SK-N-MC (cell line): ENCODE results near the gene SLC23A3.

Experiments
- DNase-seq: peaks from one replicate; pipeline ENCODE4 v3.0.0-alpha.2; 2011; ENCODE audit warnings: low read depth, low spot score
- H3K27ac ChIP-seq: fragments of 200-600 bp; sonication (generic); 2 replicates; pipeline ENCODE4 v1.5.1; 2016; ENCODE audit warnings: mixed run types
- H3K36me3 ChIP-seq: fragments of 200-600 bp; sonication (generic); 2 replicates; pipeline ENCODE4 v1.6.1; 2017; ENCODE audit warnings: antibody characterized with exemption, low read length, mixed read lengths; ENCODE audit not compliant: insufficient read depth
- H3K4me3 ChIP-seq: fragments of 200-600 bp; sonication (generic); 2 replicates; pipeline ENCODE4 v1.5.1; 2016
- H3K9ac ChIP-seq: fragments of 200-600 bp; sonication (generic); 2 replicates; pipeline ENCODE4 v1.8.0; 2017; ENCODE audit warnings: mixed run types, mixed read lengths; ENCODE audit not compliant: insufficient read length
- H3K9me3 ChIP-seq: fragments of 200-600 bp; sonication (generic); 2 replicates; pipeline ENCODE4 v1.6.1; 2017; ENCODE audit warnings: low read depth, mild to moderate bottlenecking, antibody characterized with exemption, low read length, moderate library complexity, mixed read lengths
- EZH2 ChIP-seq: fragments of 200-600 bp; sonication (generic); IDR thresholded peaks from one replicate; pipeline ENCODE4 v1.6.1; 2017; ENCODE audit warnings: antibody characterized with exemption
- FOXP2 ChIP-seq: optimal IDR thresholded peaks from 2 replicates; pipeline ENCODE3; 2011; ENCODE audit warnings: mild to moderate bottlenecking, moderate library complexity; ENCODE audit not compliant: insufficient read depth; ENCODE audit errors: extremely low read length, control extremely low read depth
- POLR2AphosphoS5 ChIP-seq: IDR thresholded peaks from 2 replicates; pipeline ENCODE4 v1.6.1; 2012; ENCODE audit warnings: mild to moderate bottlenecking, low read depth, low read length, borderline replicate concordance

The SLC23A3 gene

DNA sequence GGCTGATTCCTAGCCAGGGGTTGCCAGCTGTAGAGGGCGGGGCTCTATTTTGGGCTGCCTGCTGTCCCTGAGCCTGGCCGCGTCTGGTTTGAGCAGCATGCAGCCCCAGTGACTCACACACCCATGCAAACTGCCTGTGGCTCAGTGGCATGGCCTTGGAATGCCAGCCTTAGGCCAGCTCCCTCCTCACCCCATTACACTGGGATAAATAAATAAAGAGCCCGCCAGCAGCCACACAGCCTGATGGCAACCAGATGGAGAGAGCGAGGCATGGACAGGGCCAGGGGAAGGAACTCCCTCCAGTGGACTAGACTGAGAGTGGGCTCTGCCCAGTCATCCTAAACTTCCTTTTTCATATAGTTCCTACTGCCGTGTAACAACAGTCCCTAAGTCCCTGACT is 27.5 kb downstream of the SLC23A3 start:
- Histone ChIP-seq H3K27ac (no peak overlapping the region), H3K9ac (no peak overlapping the region), H3K9me3 (no peaks in the 10 kb centered on the region), H3K36me3 (no peaks in the 10 kb centered on the region; the same call in 1 of the 2 replicates), H3K4me3 (no peak overlapping the region)
- DNase-seq = no peak
- TF ChIP-seq EZH2 = no peak

DNA sequence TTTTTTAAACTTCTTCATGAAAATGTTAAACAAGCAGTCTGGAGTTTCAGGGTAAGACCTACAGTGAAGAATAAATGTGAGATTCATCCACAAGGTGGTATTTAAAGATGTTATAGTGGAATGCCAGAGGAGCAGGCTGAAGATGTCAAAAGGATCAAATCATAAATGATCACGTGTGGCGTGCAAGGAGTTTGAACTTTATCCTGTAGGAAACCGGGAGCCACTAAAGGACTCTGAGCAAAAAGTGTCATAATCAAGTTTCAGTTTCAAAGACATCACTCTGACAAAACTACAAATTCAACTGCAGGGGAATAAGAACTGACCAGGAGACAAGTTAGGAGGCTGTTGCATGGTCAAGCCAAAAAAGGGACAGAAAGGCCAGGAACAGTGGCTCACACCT is 29.1 kb downstream of the SLC23A3 start:
- no peak overlapping the region for H3K4me3 ChIP-seq
- no peak overlapping the region for H3K27ac ChIP-seq
- H3K9ac ChIP-seq = no peak overlapping the region
- no peak for DNase-seq
- no peak for TF ChIP-seq FOXP2
- no peak for TF ChIP-seq EZH2
- no peak for TF ChIP-seq POLR2AphosphoS5
- no peaks in the 10 kb centered on the region; the same call in 1 of the 2 replicates for H3K36me3 ChIP-seq
- no peaks in the 10 kb centered on the region for H3K9me3 ChIP-seq

DNA sequence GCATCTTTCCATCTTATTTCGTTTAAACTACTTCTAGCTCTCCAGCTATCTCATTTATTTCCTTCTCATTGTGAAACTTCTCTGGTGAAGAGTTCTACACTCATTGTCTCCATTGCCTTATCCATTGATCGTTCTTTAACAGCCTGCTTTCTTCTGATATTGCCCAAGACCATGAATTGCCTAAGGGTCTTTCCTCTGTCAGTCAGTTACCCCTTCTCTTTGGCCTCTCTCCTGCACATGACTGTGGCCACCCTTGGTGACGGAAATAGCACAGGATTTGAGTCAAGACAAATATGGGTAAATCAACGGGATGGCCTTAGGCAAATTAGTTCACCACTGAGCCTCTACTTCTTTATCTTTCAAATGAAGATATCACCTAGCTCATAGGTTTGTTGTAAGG is 35.9 kb downstream of the SLC23A3 start:
- Histone ChIP-seq H3K36me3 (no peaks in the 10 kb centered on the region), H3K4me3 (no peak overlapping the region), H3K27ac (no peak overlapping the region), H3K9ac (no peak overlapping the region), H3K9me3 (no peaks in the 10 kb centered on the region)
- TF ChIP-seq FOXP2 (no peak), POLR2AphosphoS5 (no peak), EZH2 (no peak)
- no peak for DNase-seq

DNA sequence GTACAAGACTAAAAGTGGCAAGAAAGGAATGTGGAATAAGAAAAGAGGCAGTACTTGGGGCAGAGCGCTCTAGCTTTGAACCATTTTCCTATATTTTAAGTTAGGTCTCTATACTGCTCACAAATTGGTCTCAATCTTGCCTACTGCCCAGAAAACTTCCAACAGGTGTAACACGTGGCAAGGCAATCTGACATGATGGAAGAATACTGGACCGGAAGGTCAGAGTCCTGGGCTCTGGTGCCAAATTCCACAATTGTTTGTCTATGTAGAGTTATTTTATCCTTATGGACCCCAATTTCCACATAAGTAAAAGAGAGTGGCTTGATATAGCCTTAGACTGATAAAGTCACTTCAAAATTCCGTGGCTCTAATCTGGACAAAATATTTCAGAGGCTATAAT is 38.1 kb downstream of the SLC23A3 start:
- Histone ChIP-seq H3K9ac (no peak overlapping the region), H3K27ac (no peak overlapping the region), H3K4me3 (no peak overlapping the region), H3K36me3 (no peaks in the 10 kb centered on the region), H3K9me3 (no peaks in the 10 kb centered on the region)
- no peak for TF ChIP-seq POLR2AphosphoS5
- no peak for TF ChIP-seq EZH2
- no peak for DNase-seq

DNA sequence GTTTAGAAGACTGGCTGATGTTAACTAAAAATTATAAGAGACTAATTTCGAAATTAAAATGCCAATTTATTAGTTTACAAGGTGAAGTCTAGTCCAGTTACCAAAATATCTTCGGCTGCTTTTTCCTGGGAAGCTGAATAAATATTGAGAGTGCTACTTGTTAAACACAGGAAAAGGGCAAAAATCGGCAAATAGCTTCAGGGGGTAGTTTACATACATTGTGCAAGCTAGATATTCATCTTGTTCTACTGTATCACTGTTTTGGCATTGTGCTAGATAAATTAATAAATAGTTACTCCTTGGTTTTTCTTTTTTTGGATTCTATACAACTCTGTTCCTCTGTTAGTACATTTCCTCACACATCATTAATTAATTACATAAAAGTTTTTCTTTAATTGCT is 38.5 kb downstream of the SLC23A3 start:
- DNase-seq = peak; percentile 24
- Histone ChIP-seq H3K9ac (no peak overlapping the region), H3K27ac (no peak overlapping the region), H3K36me3 (no peaks in the 10 kb centered on the region), H3K4me3 (no peak overlapping the region), H3K9me3 (no peaks in the 10 kb centered on the region)
- TF ChIP-seq FOXP2 (no peak), POLR2AphosphoS5 (no peak), EZH2 (no peak)

DNA sequence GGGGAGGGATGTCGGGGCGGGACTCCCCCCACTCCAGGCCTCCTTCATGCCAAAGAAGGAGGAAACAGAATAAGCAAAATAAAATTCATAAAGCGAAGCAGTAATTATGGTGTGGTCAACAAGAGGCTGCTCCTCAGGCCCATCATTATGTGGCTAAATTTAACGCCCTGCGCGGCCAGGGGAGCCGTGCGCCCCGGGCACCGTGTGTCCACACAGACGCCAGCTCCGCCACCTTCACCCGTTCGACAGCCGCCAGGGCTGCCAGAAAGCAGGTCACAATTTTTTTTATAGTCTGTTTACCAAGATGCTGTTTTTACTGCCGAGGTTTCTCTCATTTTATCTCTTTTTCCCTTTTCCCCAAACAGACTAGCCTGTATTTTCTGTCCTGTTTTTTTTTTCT is 40.2 kb downstream of the SLC23A3 start:
- TF ChIP-seq FOXP2 (no peak), EZH2 (no peak), POLR2AphosphoS5 (no peak)
- Histone ChIP-seq H3K27ac (no peak overlapping the region), H3K9ac (no peak overlapping the region), H3K4me3 (no peak overlapping the region), H3K36me3 (no peaks in the 10 kb centered on the region), H3K9me3 (no peaks in the 10 kb centered on the region)
- no peak for DNase-seq

DNA sequence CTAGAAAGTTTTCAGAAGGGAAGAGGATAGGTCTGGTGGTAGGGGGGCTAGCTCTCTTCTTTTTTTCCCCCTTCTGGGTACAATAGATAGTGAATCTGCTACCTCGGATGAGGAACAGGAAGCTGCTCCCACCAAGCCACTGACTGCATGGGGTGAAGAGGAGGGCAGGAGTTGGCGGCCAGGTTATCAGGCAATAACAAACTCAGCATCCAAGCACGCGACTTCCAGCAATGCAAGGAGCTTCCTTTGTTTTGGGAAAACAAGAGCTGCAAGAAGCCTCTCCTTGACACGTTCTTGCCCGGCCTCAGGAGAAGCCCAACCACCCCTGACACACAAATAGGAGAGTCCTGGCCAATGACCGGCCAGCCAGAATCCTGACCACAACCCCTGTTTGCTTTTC is 41.4 kb downstream of the SLC23A3 start:
- no peak overlapping the region for H3K9ac ChIP-seq
- no peaks in the 10 kb centered on the region for H3K36me3 ChIP-seq

DNA sequence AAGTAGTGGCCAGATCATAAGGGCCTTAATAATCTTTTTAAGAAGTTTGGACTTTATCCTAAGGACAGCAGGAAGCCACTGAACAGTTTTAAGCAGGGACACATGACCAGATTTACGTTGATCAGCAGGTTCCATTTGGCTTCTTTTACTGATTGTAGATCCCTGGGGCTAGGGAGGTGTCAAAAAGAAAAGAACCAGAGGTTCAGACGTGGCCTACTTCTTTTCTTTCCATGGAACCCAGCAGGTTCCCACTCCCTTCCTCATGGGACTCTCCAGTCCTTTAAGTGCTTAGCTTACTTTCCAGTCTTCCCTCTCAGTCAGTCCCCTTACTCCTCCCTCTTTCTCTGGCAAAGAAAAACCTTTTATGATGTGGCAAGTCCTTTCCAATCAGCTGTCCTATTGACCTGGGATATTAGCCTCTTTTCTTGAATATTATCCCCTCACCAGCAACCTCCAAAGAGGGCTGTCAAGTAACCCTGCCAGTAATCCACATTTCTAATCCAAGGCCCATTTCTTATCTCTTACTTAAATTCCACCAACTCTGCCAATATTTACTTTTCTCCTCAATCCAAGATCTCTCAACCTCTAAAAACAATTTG is 42.7 kb downstream of the SLC23A3 start:
- Histone ChIP-seq H3K9me3 (no peaks in the 10 kb centered on the region), H3K36me3 (no peaks in the 10 kb centered on the region), H3K27ac (no peak overlapping the region), H3K4me3 (no peak overlapping the region), H3K9ac (no peak overlapping the region)
- TF ChIP-seq POLR2AphosphoS5 = no peak
- TF ChIP-seq FOXP2 = no peak
- no peak for TF ChIP-seq EZH2
- no peak for DNase-seq

More for the DNA sequence above, 41.4 kb downstream of the SLC23A3 start:
- TF ChIP-seq EZH2 = no peak
- no peak for TF ChIP-seq FOXP2
- no peak for TF ChIP-seq POLR2AphosphoS5
- no peak overlapping the region for H3K27ac ChIP-seq
- H3K9me3 ChIP-seq = no peaks in the 10 kb centered on the region
- DNase-seq = no peak
- H3K4me3 ChIP-seq = no peak overlapping the region

DNA sequence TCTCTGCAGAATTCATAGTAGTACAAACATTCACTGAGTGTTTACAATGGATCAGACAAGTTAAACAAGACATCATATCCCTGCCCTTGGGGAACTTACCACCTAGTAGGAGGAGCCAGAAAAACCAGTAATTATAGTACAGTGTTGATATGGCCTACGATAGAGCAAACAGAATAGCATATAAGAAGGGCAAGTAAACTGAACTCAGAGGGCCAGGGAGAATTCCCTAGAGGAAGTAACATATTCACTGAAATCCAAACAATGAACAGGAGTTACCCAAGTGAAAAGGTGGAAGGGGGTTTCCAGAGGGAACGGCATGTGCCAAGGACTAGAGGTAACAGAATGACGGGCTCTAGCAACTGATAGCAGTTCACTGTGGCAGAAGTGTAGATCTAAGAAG is 43.3 kb downstream of the SLC23A3 start:
- no peak overlapping the region for H3K4me3 ChIP-seq
- no peak for DNase-seq
- no peak overlapping the region for H3K27ac ChIP-seq
- H3K36me3 ChIP-seq = no peaks in the 10 kb centered on the region
- TF ChIP-seq EZH2 = no peak
- TF ChIP-seq FOXP2 = no peak
- TF ChIP-seq POLR2AphosphoS5 = no peak
- no peaks in the 10 kb centered on the region for H3K9me3 ChIP-seq
- H3K9ac ChIP-seq = no peak overlapping the region
